GM23338 (cell line): ENCODE data around the gene FAM53B.

Source experiments
- CREB1 ChIP-seq: fragments of 250-450 bp; sonication (Bioruptor Pico); IDR thresholded peaks from 2 replicates; pipeline ENCODE4 v1.5.0; 2020; ENCODE audit warnings: low read depth, mild to moderate bottlenecking, moderate library complexity
- EZH2 ChIP-seq: fragments of 200-600 bp; sonication (generic); IDR thresholded peaks from one replicate; pipeline ENCODE4 v1.8.0; 2017; ENCODE audit warnings: antibody characterized with exemption, mild to moderate bottlenecking, low read depth; ENCODE audit not compliant: unreplicated experiment
- EZH2phosphoT487 ChIP-seq: fragments of 200-600 bp; sonication (generic); IDR thresholded peaks from one replicate; pipeline ENCODE4 v1.8.1; 2018; ENCODE audit warnings: antibody characterized with exemption; ENCODE audit not compliant: unreplicated experiment
- JUNB ChIP-seq: IDR thresholded peaks from one replicate; pipeline ENCODE4 v1.6.1; 2016; ENCODE audit warnings: antibody characterized with exemption; ENCODE audit not compliant: unreplicated experiment
- NANOG ChIP-seq: IDR thresholded peaks from 2 replicates; pipeline ENCODE4 v1.6.1; 2016; ENCODE audit warnings: antibody characterized with exemption, borderline replicate concordance
- POLR2AphosphoS5 ChIP-seq: IDR thresholded peaks from 2 replicates; pipeline ENCODE4 v1.6.1; 2016; ENCODE audit warnings: antibody characterized with exemption, low read depth
- STAT1 ChIP-seq: IDR thresholded peaks from one replicate; pipeline ENCODE4 v1.6.1; 2016; ENCODE audit warnings: antibody characterized with exemption; ENCODE audit not compliant: unreplicated experiment
- ZNF114 ChIP-seq: fragments of 250-450 bp; sonication (Bioruptor Pico); IDR thresholded peaks from 2 replicates; pipeline ENCODE4 v1.5.0; 2020; ENCODE audit warnings: mild to moderate bottlenecking, moderate library complexity
- ZNF331 ChIP-seq: fragments of 250-450 bp; sonication (Bioruptor Pico); IDR thresholded peaks from 2 replicates; pipeline ENCODE4 v1.5.0; 2020; ENCODE audit warnings: low read depth, mild to moderate bottlenecking, moderate library complexity
- TF ChIP-seq, protein P1 (sequence below), 2 experiments: fragments of 200-600 bp in 1 of 2; sonication (generic) in 1 of 2; conservative IDR thresholded peaks; 2 replicates each; pipeline versions ENCODE4 v1.5.1 to v1.6.1; 2016 to 2017; ENCODE audit warnings: antibody characterized with exemption in 2 of 2, low read depth in 2 of 2, mild to moderate bottlenecking in 2 of 2, moderate library complexity in 1 of 2
- TF ChIP-seq, protein P2 (sequence below): IDR thresholded peaks from one replicate; pipeline ENCODE4 v1.6.1; 2018; ENCODE audit warnings: antibody characterized with exemption; ENCODE audit not compliant: unreplicated experiment
- TF ChIP-seq, protein P3 (sequence below): IDR thresholded peaks from 2 replicates; pipeline ENCODE4 v1.6.1; 2016; ENCODE audit warnings: antibody characterized with exemption
- TF ChIP-seq, protein P4 (sequence below): fragments of 250-450 bp; sonication (Bioruptor Pico); IDR thresholded peaks from 2 replicates; pipeline ENCODE4 v1.5.0; 2020; ENCODE audit warnings: mild to moderate bottlenecking, moderate library complexity

DNA sequence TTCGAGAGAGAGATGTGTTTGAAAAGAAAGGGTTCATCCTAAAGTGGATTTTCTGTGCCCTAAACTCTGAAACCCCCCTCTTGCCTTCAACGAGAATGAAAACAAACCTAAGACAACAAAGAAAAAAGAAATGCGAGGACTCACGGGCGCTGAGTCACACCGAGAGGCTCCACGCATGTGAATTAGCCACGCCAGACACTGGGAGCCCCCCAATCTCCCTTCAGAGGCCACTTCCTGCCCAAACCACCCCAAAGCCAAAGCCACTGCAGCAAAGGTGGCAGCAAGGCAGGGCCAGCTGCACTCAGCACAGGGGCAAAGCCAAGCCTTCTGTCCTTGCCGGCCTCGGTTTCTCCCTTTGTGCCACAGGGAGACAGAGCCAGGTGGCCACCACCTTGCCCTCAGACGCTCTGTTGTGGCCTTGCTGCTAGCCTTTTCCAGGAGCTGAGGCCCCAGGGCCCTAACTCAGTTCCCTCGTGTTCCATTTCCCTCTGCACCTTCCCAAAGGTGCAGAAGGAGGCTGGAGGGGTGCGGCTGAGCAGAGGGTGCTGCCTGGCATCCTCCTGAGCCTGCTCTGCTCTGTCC lies 93.3 kb downstream of the FAM53B start:
- TF ChIP-seq, protein P1, sequence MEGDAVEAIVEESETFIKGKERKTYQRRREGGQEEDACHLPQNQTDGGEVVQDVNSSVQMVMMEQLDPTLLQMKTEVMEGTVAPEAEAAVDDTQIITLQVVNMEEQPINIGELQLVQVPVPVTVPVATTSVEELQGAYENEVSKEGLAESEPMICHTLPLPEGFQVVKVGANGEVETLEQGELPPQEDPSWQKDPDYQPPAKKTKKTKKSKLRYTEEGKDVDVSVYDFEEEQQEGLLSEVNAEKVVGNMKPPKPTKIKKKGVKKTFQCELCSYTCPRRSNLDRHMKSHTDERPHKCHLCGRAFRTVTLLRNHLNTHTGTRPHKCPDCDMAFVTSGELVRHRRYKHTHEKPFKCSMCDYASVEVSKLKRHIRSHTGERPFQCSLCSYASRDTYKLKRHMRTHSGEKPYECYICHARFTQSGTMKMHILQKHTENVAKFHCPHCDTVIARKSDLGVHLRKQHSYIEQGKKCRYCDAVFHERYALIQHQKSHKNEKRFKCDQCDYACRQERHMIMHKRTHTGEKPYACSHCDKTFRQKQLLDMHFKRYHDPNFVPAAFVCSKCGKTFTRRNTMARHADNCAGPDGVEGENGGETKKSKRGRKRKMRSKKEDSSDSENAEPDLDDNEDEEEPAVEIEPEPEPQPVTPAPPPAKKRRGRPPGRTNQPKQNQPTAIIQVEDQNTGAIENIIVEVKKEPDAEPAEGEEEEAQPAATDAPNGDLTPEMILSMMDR (conservative IDR thresholded peaks at IDR 0.05; ENCODE audit: low read depth in 2 of 2) = no peak
- TF ChIP-seq EZH2 = no peak
- TF ChIP-seq POLR2AphosphoS5 = no peak
- TF ChIP-seq, protein P2, sequence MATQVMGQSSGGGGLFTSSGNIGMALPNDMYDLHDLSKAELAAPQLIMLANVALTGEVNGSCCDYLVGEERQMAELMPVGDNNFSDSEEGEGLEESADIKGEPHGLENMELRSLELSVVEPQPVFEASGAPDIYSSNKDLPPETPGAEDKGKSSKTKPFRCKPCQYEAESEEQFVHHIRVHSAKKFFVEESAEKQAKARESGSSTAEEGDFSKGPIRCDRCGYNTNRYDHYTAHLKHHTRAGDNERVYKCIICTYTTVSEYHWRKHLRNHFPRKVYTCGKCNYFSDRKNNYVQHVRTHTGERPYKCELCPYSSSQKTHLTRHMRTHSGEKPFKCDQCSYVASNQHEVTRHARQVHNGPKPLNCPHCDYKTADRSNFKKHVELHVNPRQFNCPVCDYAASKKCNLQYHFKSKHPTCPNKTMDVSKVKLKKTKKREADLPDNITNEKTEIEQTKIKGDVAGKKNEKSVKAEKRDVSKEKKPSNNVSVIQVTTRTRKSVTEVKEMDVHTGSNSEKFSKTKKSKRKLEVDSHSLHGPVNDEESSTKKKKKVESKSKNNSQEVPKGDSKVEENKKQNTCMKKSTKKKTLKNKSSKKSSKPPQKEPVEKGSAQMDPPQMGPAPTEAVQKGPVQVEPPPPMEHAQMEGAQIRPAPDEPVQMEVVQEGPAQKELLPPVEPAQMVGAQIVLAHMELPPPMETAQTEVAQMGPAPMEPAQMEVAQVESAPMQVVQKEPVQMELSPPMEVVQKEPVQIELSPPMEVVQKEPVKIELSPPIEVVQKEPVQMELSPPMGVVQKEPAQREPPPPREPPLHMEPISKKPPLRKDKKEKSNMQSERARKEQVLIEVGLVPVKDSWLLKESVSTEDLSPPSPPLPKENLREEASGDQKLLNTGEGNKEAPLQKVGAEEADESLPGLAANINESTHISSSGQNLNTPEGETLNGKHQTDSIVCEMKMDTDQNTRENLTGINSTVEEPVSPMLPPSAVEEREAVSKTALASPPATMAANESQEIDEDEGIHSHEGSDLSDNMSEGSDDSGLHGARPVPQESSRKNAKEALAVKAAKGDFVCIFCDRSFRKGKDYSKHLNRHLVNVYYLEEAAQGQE = no peak
- TF ChIP-seq, protein P3, sequence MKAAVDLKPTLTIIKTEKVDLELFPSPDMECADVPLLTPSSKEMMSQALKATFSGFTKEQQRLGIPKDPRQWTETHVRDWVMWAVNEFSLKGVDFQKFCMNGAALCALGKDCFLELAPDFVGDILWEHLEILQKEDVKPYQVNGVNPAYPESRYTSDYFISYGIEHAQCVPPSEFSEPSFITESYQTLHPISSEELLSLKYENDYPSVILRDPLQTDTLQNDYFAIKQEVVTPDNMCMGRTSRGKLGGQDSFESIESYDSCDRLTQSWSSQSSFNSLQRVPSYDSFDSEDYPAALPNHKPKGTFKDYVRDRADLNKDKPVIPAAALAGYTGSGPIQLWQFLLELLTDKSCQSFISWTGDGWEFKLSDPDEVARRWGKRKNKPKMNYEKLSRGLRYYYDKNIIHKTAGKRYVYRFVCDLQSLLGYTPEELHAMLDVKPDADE = no peak
- TF ChIP-seq NANOG = no peak
- TF ChIP-seq CREB1 (CRISPR knock-in tag) = no peak
- no peak for TF ChIP-seq EZH2phosphoT487
- no peak for TF ChIP-seq ZNF331
- no peak for TF ChIP-seq JUNB
- no peak for TF ChIP-seq ZNF114
- TF ChIP-seq STAT1 = no peak
- TF ChIP-seq, protein P4, sequence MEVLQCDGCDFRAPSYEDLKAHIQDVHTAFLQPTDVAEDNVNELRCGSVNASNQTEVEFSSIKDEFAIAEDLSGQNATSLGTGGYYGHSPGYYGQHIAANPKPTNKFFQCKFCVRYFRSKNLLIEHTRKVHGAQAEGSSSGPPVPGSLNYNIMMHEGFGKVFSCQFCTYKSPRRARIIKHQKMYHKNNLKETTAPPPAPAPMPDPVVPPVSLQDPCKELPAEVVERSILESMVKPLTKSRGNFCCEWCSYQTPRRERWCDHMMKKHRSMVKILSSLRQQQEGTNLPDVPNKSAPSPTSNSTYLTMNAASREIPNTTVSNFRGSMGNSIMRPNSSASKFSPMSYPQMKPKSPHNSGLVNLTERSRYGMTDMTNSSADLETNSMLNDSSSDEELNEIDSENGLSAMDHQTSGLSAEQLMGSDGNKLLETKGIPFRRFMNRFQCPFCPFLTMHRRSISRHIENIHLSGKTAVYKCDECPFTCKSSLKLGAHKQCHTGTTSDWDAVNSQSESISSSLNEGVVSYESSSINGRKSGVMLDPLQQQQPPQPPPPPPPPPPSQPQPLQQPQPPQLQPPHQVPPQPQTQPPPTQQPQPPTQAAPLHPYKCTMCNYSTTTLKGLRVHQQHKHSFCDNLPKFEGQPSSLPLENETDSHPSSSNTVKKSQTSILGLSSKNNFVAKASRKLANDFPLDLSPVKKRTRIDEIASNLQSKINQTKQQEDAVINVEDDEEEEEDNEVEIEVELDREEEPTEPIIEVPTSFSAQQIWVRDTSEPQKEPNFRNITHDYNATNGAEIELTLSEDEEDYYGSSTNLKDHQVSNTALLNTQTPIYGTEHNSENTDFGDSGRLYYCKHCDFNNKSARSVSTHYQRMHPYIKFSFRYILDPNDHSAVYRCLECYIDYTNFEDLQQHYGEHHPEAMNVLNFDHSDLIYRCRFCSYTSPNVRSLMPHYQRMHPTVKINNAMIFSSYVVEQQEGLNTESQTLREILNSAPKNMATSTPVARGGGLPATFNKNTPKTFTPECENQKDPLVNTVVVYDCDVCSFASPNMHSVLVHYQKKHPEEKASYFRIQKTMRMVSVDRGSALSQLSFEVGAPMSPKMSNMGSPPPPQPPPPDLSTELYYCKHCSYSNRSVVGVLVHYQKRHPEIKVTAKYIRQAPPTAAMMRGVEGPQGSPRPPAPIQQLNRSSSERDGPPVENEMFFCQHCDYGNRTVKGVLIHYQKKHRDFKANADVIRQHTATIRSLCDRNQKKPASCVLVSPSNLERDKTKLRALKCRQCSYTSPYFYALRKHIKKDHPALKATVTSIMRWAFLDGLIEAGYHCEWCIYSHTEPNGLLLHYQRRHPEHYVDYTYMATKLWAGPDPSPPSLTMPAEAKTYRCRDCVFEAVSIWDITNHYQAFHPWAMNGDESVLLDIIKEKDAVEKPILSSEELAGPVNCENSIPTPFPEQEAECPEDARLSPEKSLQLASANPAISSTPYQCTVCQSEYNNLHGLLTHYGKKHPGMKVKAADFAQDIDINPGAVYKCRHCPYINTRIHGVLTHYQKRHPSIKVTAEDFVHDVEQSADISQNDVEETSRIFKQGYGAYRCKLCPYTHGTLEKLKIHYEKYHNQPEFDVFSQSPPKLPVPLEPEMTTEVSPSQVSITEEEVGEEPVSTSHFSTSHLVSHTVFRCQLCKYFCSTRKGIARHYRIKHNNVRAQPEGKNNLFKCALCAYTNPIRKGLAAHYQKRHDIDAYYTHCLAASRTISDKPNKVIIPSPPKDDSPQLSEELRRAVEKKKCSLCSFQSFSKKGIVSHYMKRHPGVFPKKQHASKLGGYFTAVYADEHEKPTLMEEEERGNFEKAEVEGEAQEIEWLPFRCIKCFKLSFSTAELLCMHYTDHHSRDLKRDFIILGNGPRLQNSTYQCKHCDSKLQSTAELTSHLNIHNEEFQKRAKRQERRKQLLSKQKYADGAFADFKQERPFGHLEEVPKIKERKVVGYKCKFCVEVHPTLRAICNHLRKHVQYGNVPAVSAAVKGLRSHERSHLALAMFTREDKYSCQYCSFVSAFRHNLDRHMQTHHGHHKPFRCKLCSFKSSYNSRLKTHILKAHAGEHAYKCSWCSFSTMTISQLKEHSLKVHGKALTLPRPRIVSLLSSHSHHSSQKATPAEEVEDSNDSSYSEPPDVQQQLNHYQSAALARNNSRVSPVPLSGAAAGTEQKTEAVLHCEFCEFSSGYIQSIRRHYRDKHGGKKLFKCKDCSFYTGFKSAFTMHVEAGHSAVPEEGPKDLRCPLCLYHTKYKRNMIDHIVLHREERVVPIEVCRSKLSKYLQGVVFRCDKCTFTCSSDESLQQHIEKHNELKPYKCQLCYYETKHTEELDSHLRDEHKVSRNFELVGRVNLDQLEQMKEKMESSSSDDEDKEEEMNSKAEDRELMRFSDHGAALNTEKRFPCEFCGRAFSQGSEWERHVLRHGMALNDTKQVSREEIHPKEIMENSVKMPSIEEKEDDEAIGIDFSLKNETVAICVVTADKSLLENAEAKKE (CRISPR knock-in tag) = no peak
